ENCODE data around the gene TBL3.
"Not testable (repeated sequence)": the region's sequence is repeated elsewhere in the genome, so short reads cannot be mapped to it uniquely, and the experiment has no call there.

TBL3 gene

DNA sequence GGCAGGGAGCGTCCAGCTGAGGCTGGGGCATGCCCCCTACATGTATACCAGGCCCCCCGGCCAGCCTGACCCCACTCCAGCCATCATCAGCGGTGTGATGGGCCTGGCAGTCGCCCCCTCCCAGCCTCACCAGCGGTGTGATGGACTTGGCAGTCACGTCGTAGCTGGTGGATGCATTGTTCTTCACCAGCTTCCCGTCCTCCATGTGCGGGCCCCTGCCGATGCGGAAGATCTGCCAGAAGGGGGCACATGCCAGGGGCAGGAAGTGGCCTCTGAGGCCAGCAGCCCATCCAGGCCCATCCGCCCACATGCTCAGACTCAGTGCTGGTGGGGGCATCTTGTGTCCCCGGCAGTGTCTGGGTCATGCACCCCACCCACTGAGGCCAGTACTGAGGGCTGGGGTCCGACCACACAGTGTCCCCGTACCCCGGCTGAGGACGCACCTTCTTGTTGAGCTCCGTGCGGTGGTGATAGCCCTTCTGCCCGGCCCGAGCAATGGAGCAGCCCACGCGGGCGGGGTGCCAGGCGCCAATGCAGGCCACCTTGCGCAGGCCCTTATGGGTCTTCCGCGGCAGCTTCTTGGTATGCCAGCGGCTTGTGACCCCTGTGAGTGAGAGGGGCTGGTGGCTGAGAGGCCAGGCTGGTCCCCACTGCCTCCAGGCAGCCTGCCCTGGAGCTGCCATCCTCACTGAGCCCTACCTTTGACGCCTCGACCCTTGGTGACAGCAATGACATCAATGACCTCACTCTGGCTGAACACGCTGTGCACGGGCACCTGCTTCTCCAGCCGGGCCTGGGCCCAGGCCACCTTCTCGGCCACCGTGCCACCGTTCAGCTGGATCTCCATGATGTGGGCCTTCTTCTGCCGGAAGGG lies 25.1 kb upstream of the TBL3 start:
- Histone ChIP-seq H3K9ac (no peak overlapping the region), H3K27me3 (peaks cover 0 to 6% (median 0%) of the 10 kb centered on the region in 11 experiments; a peak in 3 of 22 replicates), H3K4me2 (no peak overlapping the region), H3K4me1 (peaks cover 17 to 29% (median 20%) of the 10 kb centered on the region in 10 experiments), H4K20me1 (peaks cover 0 to 10% (median 7%) of the 10 kb centered on the region in 11 experiments; a peak in 14 of 22 replicates), H3K36me3 (no peaks in the 10 kb centered on the region), H3K9me3 (replicated peaks in 1 of 11) (no peaks in the 10 kb centered on the region), H3K4me3 (no peak overlapping the region), H3K27ac (no peak overlapping the region)
- TF ChIP-seq Cebpa-rat (IDR thresholded peaks at IDR 0.05): no peak

DNA sequence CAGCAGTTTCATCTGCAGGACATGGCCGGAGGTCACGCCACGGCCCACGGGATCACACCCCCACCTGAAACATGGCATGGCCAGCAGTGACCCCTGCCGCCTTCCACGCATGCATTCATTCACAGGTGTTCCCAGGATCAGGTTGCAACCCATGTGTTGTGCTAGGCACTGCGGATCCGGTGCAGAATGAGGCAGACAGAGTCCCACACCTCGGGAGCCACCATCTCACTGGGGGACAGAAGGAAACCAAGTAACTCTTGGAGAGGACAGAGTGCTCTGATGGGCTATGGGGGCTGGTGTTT lies 24.5 kb upstream of the TBL3 start:
- TF ChIP-seq Cebpa-rat (IDR thresholded peaks at IDR 0.05): no peak
- H3K4me3 ChIP-seq: no peak overlapping the region
- no peak overlapping the region for H3K4me2 ChIP-seq
- H3K27me3 ChIP-seq: peaks cover 0 to 4% (median 0%) of the 10 kb centered on the region in 11 experiments; a peak in 3 of 22 replicates
- H3K27ac ChIP-seq: no peak overlapping the region
- peaks cover 11 to 23% (median 14%) of the 10 kb centered on the region in 10 experiments for H3K4me1 ChIP-seq
- H4K20me1 ChIP-seq: peaks cover 0 to 4% (median 2%) of the 10 kb centered on the region in 11 experiments; a peak in 11 of 22 replicates
- no peaks in the 10 kb centered on the region for H3K9me3 ChIP-seq (replicated peaks in 1 of 11)
- no peaks in the 10 kb centered on the region for H3K36me3 ChIP-seq
- no peak overlapping the region for H3K9ac ChIP-seq

DNA sequence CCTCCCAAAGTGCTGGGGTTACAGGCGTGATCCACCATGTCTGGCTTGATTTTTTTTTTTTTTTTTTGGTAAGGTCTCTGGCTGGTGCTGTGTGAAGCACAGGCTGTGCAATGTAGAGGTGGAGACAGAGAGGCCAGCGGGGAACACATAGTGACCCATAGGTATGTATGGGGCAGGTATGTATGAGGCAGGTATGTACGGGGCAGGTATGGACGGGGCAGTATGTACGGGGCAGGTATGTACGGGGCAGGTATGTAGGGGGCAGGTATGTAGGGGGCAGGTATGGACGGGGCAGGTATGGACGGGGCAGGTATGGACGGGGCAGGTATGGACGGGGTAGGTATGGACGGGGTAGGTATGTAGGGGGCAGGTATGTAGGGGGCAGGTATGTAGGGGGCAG lies 22.3 kb upstream of the TBL3 start:
- Histone ChIP-seq H3K9me3 (replicated peaks in 1 of 11) (no peaks in the 10 kb centered on the region), H3K36me3 (no peaks in the 10 kb centered on the region), H3K27me3 (no peaks in the 10 kb centered on the region), H3K4me3 (no peak overlapping the region), H3K9ac (no peak overlapping the region), H3K27ac (no peak overlapping the region), H3K4me2 (no peak overlapping the region), H4K20me1 (no peaks in the 10 kb centered on the region; a peak in 1 of 22 replicates), H3K4me1 (peaks cover 0 to 4% (median 0%) of the 10 kb centered on the region in 10 experiments; a peak in 3 of 20 replicates)
- TF ChIP-seq Cebpa-rat (IDR thresholded peaks at IDR 0.05): no peak

DNA sequence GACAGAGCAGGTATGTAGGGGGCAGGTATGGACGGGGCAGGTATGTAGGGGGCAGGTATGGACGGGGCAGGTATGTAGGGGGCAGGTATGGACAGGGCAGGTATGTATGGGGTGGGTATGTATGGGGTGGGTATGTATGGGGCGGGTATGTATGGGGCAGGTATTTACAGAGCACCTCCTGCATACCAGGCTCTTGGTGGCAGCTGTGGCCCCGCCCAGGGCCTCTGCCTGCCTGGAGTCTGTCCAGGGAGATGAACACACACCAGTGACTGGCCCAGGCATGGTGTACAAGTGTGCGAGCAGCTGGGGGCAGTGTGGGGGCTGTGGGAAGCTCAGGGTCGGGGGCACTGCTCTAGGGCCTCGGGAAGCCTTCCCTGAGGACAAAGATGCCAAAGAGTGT lies 21.8 kb upstream of the TBL3 start:
- no peaks in the 10 kb centered on the region for H3K27me3 ChIP-seq
- no peaks in the 10 kb centered on the region for H3K36me3 ChIP-seq
- no peak overlapping the region for H3K9ac ChIP-seq
- TF ChIP-seq Cebpa-rat (IDR thresholded peaks at IDR 0.05): no peak
- no peak overlapping the region for H3K4me2 ChIP-seq
- H3K4me3 ChIP-seq: no peak overlapping the region
- H3K9me3 ChIP-seq (replicated peaks in 1 of 11): no peaks in the 10 kb centered on the region
- H3K4me1 ChIP-seq: no peaks in the 10 kb centered on the region
- no peak overlapping the region for H3K27ac ChIP-seq
- H4K20me1 ChIP-seq: no peaks in the 10 kb centered on the region; a peak in 1 of 22 replicates

DNA sequence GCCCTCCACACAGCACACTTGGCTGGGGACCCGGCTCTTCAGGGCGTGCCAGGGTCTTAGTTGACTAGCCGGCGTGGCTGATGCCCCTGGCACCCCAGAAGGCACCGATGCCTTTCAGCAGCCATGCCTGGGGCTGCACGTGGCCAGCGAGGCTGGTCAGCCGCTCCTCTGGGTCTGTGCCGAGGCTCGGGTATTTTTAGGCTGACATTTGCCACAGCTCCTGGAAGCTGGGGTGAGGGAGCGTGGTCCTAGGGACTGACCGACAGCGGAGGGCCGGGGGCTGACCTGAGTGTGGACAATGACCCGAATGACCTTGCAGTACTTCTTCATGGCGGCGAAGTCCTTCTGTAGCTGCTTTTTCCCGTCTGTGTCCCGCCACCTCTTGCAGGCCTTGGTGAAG lies 21.3 kb upstream of the TBL3 start:
- Histone ChIP-seq H3K36me3 (no peaks in the 10 kb centered on the region), H3K4me2 (no peak overlapping the region), H3K27me3 (no peaks in the 10 kb centered on the region), H4K20me1 (no peaks in the 10 kb centered on the region; a peak in 1 of 22 replicates), H3K4me3 (no peak overlapping the region), H3K9ac (no peak overlapping the region), H3K9me3 (replicated peaks in 1 of 11) (no peaks in the 10 kb centered on the region), H3K4me1 (no peaks in the 10 kb centered on the region), H3K27ac (no peak overlapping the region)
- TF ChIP-seq Cebpa-rat (IDR thresholded peaks at IDR 0.05): no peak

DNA sequence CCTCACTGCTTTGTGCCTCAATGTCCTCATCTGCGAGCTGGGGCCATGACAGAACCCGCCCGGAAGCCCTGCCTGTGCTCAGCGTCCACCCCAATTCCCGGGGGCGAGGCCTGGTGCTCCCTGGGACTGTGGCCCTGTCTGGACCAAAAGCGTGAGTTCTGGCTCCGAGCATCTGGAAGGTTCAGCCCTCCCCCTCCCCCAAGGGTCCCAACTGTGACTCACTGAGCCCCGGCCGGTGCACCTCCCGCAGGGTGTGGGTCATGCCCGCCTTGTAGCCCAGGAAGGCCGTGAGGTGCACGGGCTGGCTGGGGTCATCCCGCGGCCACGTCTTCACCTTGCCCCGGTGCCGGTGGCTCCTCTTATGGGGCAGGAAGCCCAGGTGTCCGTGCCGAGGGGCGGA lies 18.1 kb upstream of the TBL3 start:
- Histone ChIP-seq H3K4me3 (no peak overlapping the region), H3K36me3 (no peaks in the 10 kb centered on the region), H3K27ac (no peak overlapping the region), H3K4me2 (no peak overlapping the region), H3K9me3 (replicated peaks in 1 of 11) (no peaks in the 10 kb centered on the region), H3K4me1 (peaks cover 0 to 3% (median 2%) of the 10 kb centered on the region in 10 experiments; a peak in 12 of 20 replicates), H4K20me1 (no peaks in the 10 kb centered on the region), H3K9ac (no peak overlapping the region), H3K27me3 (no peaks in the 10 kb centered on the region)
- TF ChIP-seq Cebpa-rat (IDR thresholded peaks at IDR 0.05): no peak

DNA sequence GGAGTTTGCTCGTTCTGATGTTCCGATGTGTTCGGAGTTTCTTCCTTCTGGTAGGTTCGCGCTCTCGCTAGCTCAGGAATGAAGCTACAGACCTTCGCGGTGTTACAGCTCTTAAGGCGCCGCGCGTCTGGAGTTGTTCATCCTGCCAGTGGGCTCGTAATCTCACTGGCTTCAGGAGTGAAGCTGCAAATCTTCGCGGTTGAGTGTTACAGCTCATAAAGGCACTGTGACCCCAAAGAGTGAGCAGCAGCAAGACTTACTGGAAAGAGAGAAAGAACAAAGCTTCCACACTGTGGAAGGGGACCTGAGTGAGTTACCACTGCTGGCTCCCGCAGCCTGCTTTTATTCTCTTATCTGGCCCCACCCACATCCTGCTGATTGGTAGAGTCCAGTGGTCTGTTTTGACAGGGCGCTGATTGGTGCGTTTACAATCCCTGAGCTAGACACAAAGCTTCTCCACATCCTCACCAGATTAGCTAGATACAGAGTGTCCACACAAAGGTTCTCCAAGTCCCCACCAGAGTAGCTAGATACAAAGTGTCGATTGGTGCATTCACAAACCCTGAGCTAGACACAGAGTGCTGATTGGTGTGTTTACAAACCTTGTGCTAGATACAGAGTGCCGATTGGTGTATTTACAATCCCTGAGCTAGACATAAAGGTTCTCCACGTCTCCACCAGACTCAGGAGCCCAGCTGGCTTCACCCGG lies 14.3 kb upstream of the TBL3 start:
- not testable (repeated sequence) for H3K4me3 ChIP-seq; H3K9ac ChIP-seq; H3K9me3 ChIP-seq (replicated peaks in 1 of 11); H3K27me3 ChIP-seq; H3K27ac ChIP-seq; H3K4me2 ChIP-seq
- Histone ChIP-seq H4K20me1 (peaks cover 16 to 29% (median 25%) of the 10 kb centered on the region in 11 experiments; a peak in 21 of 22 replicates), H3K36me3 (peaks cover 11 to 17% (median 14%) of the 10 kb centered on the region in 11 experiments), H3K4me1 (peaks cover 24 to 31% (median 30%) of the 10 kb centered on the region in 10 experiments)

DNA sequence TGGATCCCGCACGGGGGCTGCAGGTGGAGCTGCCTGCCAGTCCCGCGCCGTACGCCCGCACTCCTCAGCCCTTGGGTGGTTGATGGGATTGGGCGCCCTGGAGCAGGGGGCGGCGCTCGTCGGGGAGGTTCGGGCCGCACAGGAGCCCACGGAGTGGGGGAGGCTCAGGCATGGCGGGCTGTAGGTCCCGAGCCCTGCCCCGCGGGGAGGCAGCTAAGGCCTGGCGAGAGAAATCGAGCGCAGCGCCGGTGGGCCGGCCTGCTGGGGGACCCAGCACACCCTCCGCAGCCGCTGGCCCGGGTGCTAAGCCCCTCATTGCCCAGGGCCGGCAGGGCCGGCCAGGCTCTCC lies 13.7 kb upstream of the TBL3 start:
- not testable (repeated sequence) for H3K4me2 ChIP-seq, H3K27ac ChIP-seq

DNA sequence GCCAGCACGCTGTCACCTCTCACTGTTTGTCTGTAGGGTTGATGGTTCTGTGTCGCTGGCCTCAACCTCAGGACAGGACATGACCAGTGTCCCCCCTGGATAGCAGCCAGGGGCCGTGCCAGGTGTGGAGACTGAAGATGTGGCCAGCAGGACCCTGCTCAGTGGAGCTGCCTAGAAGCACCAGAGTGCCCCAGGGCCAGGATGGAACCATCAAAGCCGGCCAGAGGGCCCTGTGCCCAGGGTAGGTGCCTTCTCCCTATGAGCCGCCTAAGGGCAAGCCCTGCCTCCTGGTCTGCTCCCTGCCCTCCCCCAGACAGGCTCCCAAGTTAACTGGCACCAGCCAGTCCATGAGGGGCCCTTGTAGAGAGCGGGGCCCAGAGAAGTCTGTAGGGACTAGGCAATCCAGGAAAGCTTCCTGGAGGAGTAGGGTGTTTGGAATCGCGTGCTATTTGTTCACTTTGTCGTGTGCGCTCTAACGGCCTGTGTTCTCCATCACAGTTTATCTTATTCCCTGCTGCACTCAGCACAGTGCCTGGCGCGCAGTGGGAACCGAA lies 13.1 kb upstream of the TBL3 start:
- Histone ChIP-seq H3K4me3 (peak overlapping the region in 9 of 10 experiments; percentile 70 to 96 (median 88); a peak in 13 of 20 replicates), H3K4me1 (peaks cover 34 to 41% (median 39%) of the 10 kb centered on the region in 10 experiments), H3K9me3 (replicated peaks in 1 of 11) (no peaks in the 10 kb centered on the region; a peak in 1 of 22 replicates), H4K20me1 (peaks cover 28 to 41% (median 37%) of the 10 kb centered on the region in 11 experiments), H3K4me2 (peak overlapping the region; percentile 78 to 97 (median 94)), H3K36me3 (peaks cover 21 to 29% (median 25%) of the 10 kb centered on the region in 11 experiments), H3K27me3 (no peaks in the 10 kb centered on the region), H3K9ac (peak overlapping the region in 10 of 11 experiments; percentile 88 to 97 (median 93); a peak in 19 of 22 replicates), H3K27ac (peak overlapping the region in 7 of 11 experiments; percentile 4 to 92 (median 88); a peak in 6 of 22 replicates)
- TF ChIP-seq Cebpa-rat (IDR thresholded peaks at IDR 0.05): no peak

More for the DNA sequence above, 13.7 kb upstream of the TBL3 start:
- H3K4me3 ChIP-seq; H3K9me3 ChIP-seq (replicated peaks in 1 of 11); H3K27me3 ChIP-seq; H3K9ac ChIP-seq: not testable (repeated sequence)
- H3K36me3 ChIP-seq: peaks cover 16 to 22% (median 20%) of the 10 kb centered on the region in 11 experiments
- H3K4me1 ChIP-seq: peaks cover 29 to 37% (median 35%) of the 10 kb centered on the region in 10 experiments
- H4K20me1 ChIP-seq: peaks cover 21 to 34% (median 31%) of the 10 kb centered on the region in 11 experiments

All from BLaER1 treated with 17β-estradiol and CSF1 and Interleukin-3, amounts not matched to agents 10 nM and 100 nM (cell line).